PC-3 (cell line): ENCODE results near the gene CFI. TPM values are rescaled to one million over a fixed set of nuclear protein-coding genes. Genes with fewer than 3 reads are reported as not detected.

Experiments
- ATAC-seq: fragments of 200-7000 bp; cut with Tn5 transposase; 2 replicates; pipeline ENCODE4 v1.9.1; 2020; ENCODE audit warnings: mild to moderate bottlenecking, moderate library complexity
- BruUV-seq: library from RNA; stranded (reverse); fragments of 400-500 nt; replicated peaks from 2 replicates; lab custom pipeline; 2021; lab: Mats Ljungman, UMichigan
- CTCF ChIA-PET: fragments of 300-600 bp; sonication (Branson Sonifier 250); formaldehyde crosslinking; loops from one replicate; lab custom pipeline; 2022; ENCODE audit warnings: antibody characterized with exemption; lab: Charles Lee
- POLR2A ChIA-PET: fragments of 300-600 bp; sonication (Branson Sonifier 250); formaldehyde crosslinking; loops from one replicate; lab custom pipeline; 2022; ENCODE audit warnings: antibody characterized with exemption; ENCODE audit not compliant: unreplicated experiment; lab: Charles Lee
- DNase-seq: peaks from one replicate; pipeline ENCODE4 v3.0.0-alpha.2; 2015
- H2AFZ ChIP-seq: fragments of 300-600 bp; sonication (generic); 2 replicates; pipeline ENCODE4 v1.6.0; 2016; ENCODE audit warnings: antibody characterized with exemption, low read length
- H3F3A ChIP-seq: fragments of 300-600 bp; sonication (generic); one replicate; pipeline ENCODE4 v1.6.0; 2017; ENCODE audit warnings: antibody characterized with exemption, low read length, control low read depth, mild to moderate bottlenecking; ENCODE audit not compliant: unreplicated experiment
- H3K27ac ChIP-seq: fragments of 300-600 bp; sonication (generic); 2 replicates; pipeline ENCODE4 v1.5.1; 2016; ENCODE audit warnings: mild to moderate bottlenecking, low read length
- H3K27me3 ChIP-seq: fragments of 300-600 bp; sonication (generic); 2 replicates; pipeline ENCODE4 v1.6.1; 2016; ENCODE audit warnings: low read length, mixed read lengths
- H3K36me3 ChIP-seq: fragments of 300-600 bp; sonication (generic); 2 replicates; pipeline ENCODE4 v1.6.1; 2016; ENCODE audit warnings: low read depth, mixed run types, low read length, mixed read lengths
- H3K4me1 ChIP-seq: fragments of 300-600 bp; sonication (generic); 2 replicates; pipeline ENCODE4 v1.5.1; 2016; ENCODE audit warnings: low read length; ENCODE audit not compliant: insufficient read depth
- H3K4me2 ChIP-seq: fragments of 300-600 bp; sonication (generic); 2 replicates; pipeline ENCODE4 v1.6.0; 2016; ENCODE audit warnings: low read length
- H3K4me3 ChIP-seq: fragments of 300-600 bp; sonication (generic); 2 replicates; pipeline ENCODE4 v1.5.1; 2016; ENCODE audit warnings: mild to moderate bottlenecking, low read length, mixed read lengths
- H3K79me2 ChIP-seq: fragments of 300-600 bp; sonication (generic); 2 replicates; pipeline ENCODE4 v1.6.1; 2017; ENCODE audit warnings: low read length, mixed read lengths
- H3K9ac ChIP-seq: fragments of 300-600 bp; sonication (generic); 2 replicates; pipeline ENCODE4 v1.6.0; 2016; ENCODE audit warnings: mild to moderate bottlenecking, low read length
- H3K9me2 ChIP-seq: fragments of 300-600 bp; sonication (generic); replicated peaks from 2 replicates; pipeline ENCODE4 v1.6.1; 2016; ENCODE audit warnings: mixed run types, low read length, mixed read lengths
- H3K9me3 ChIP-seq: fragments of 300-600 bp; sonication (generic); 2 replicates; pipeline ENCODE4 v1.6.1; 2016; ENCODE audit warnings: low read length, mixed read lengths
- H4K20me1 ChIP-seq: fragments of 300-600 bp; sonication (generic); 2 replicates; pipeline ENCODE4 v1.6.1; 2016; ENCODE audit warnings: low read length, mixed read lengths
- CTCF ChIP-seq: fragments of 300-600 bp; sonication (generic); conservative IDR thresholded peaks from 2 replicates; pipeline ENCODE4 v1.5.1; 2017; ENCODE audit warnings: antibody characterized with exemption, low read depth, mild to moderate bottlenecking, low read length
- EZH2 ChIP-seq: fragments of 300-600 bp; sonication (generic); IDR thresholded peaks from one replicate; pipeline ENCODE4 v1.6.1; 2017; ENCODE audit warnings: antibody characterized with exemption, mild to moderate bottlenecking, low read length; ENCODE audit not compliant: unreplicated experiment
- EZH2phosphoT487 ChIP-seq: fragments of 300-600 bp; sonication (generic); IDR thresholded peaks from 2 replicates; pipeline ENCODE4 v1.6.1; 2018; ENCODE audit warnings: mild to moderate bottlenecking, antibody characterized with exemption, low read length, borderline replicate concordance
- intact Hi-C: fragments of 100-400 bp; cut with micrococcal nuclease; formaldehyde crosslinking; loops from 2 replicates; pipeline ENCODE4 v1.9.0; 2023
- total RNA-seq: library from RNA; depleted of rRNA; stranded (reverse); fragments of >200 nt; gene quantifications from 2 replicates; pipeline ENCODE4 v1.2.3, GENCODE V29; 2014

Gene CFI
- total RNA-seq, 1 experiment from 2014 or later = not detected

GRCh38 chr4:109733728-109734127, 68.1 kb downstream of the CFI start:
- H3K4me2 ChIP-seq = no peak overlapping the region
- BruUV-seq = no TSS peak
- no peak overlapping the region for H2AFZ ChIP-seq
- POLR2A ChIA-PET = no interaction called here
- H4K20me1 ChIP-seq = no peaks in the 10 kb centered on the region
- H3K9me3 ChIP-seq = no peaks in the 10 kb centered on the region
- intact Hi-C loops = no loop called here
- CTCF ChIA-PET = no interaction called here
- H3K4me3 ChIP-seq = no peak overlapping the region
- TF ChIP-seq CTCF = no peak
- no peak for TF ChIP-seq EZH2
- TF ChIP-seq EZH2phosphoT487 = no peak
- no peak for ATAC-seq
- H3K9ac ChIP-seq = no peak overlapping the region
- H3K36me3 ChIP-seq = no peaks in the 10 kb centered on the region
- H3F3A ChIP-seq = no peaks in the 10 kb centered on the region
- no peaks in the 10 kb centered on the region for H3K27me3 ChIP-seq
- H3K79me2 ChIP-seq = peaks cover 8% of the 10 kb centered on the region
- DNase-seq = no peak
- no peaks in the 10 kb centered on the region for H3K9me2 ChIP-seq
- no peak overlapping the region for H3K27ac ChIP-seq
- H3K4me1 ChIP-seq = peaks cover 3% of the 10 kb centered on the region; the same call in 1 of the 2 replicates

GRCh38 chr4:109730619-109731545, 70.9 kb downstream of the CFI start:
- Histone ChIP-seq H3K9ac (peak overlapping the region; percentile 76), H3K4me1 (peaks cover 14% of the 10 kb centered on the region), H2AFZ (peak overlapping the region; percentile 100), H3K4me2 (peak overlapping the region; percentile 97), H4K20me1 (no peaks in the 10 kb centered on the region), H3K27ac (peak overlapping the region; percentile 44), H3F3A (no peaks in the 10 kb centered on the region), H3K4me3 (peak overlapping the region; percentile 99), H3K9me3 (no peaks in the 10 kb centered on the region), H3K36me3 (no peaks in the 10 kb centered on the region), H3K27me3 (no peaks in the 10 kb centered on the region), H3K79me2 (peaks cover 35% of the 10 kb centered on the region), H3K9me2 (no peaks in the 10 kb centered on the region)
- CTCF ChIA-PET = no interaction called here
- POLR2A ChIA-PET = no interaction called here
- ATAC-seq (no peak; the same call in 1 of the 2 replicates), DNase-seq (no peak)
- TF ChIP-seq CTCF (no peak), EZH2 (no peak), EZH2phosphoT487 (no peak)
- intact Hi-C loops = loop anchor here (1.0 kb wide), 1 partner anchor 28 kb away; the partner anchor contains the start of gene CASP6
- BruUV-seq = no TSS peak
